ENCODE results near the gene RUVBL2.

RUVBL2 gene

GRCh38 chr19:48989701-48990291 is 3.9 kb upstream of the RUVBL2 start:
- no peak for DNase-seq (ENCODE audit: low read depth)

GRCh38 chr19:48990400-48990799 is 3.3 kb upstream of the RUVBL2 start:
- no peak for DNase-seq (ENCODE audit: low read depth)

- DNase-seq (ENCODE audit: low read depth), result no peak
These were observed 2.6 kb upstream of the RUVBL2 start for GRCh38 chr19:48991011-48991609.

- peak; percentile 84 for DNase-seq (ENCODE audit: low read depth)
These were observed 1.7 kb upstream of the RUVBL2 start for GRCh38 chr19:48991873-48992580.

- DNase-seq (ENCODE audit: low read depth), result no peak
These were observed 1.0 kb upstream of the RUVBL2 start for GRCh38 chr19:48992581-48993174.

- DNase-seq (ENCODE audit: low read depth), result no peak
These were observed 324 bp downstream of the RUVBL2 start for GRCh38 chr19:48994035-48994386.

GRCh38 chr19:48997972-48998371 is 4.3 kb downstream of the RUVBL2 start:
- no peak for DNase-seq (ENCODE audit: low read depth)

- DNase-seq (ENCODE audit: low read depth), result no peak
These were observed 6.0 kb downstream of the RUVBL2 start for GRCh38 chr19:48999481-49000325.

GRCh38 chr19:49004133-49004532 is 10.4 kb downstream of the RUVBL2 start:
- no peak for DNase-seq (ENCODE audit: low read depth)

- no peak for DNase-seq (ENCODE audit: low read depth)
These were observed 11.4 kb downstream of the RUVBL2 start for GRCh38 chr19:49004964-49005614.

GRCh38 chr19:49006905-49007304 is 13.2 kb downstream of the RUVBL2 start:
- DNase-seq (ENCODE audit: low read depth), result no peak

GRCh38 chr19:49009828-49010227 is 16.1 kb downstream of the RUVBL2 start:
- DNase-seq (ENCODE audit: low read depth), result no peak

- DNase-seq (ENCODE audit: low read depth), result no peak
These were observed 16.8 kb downstream of the RUVBL2 start for GRCh38 chr19:49010453-49010852.

- DNase-seq (ENCODE audit: low read depth), result no peak
These were observed 17.5 kb downstream of the RUVBL2 start for GRCh38 chr19:49011194-49011593.

- no peak for DNase-seq (ENCODE audit: low read depth)
These were observed 20.6 kb downstream of the RUVBL2 start for GRCh38 chr19:49014123-49014869.

GRCh38 chr19:49014870-49015255 is 21.2 kb downstream of the RUVBL2 start:
- DNase-seq (ENCODE audit: low read depth), result no peak

GRCh38 chr19:49016067-49016839 is 22.6 kb downstream of the RUVBL2 start:
- DNase-seq (ENCODE audit: low read depth), result no peak

- DNase-seq (ENCODE audit: low read depth), result no peak
These were observed 23.5 kb downstream of the RUVBL2 start, which contains the start of gene LHB for GRCh38 chr19:49017041-49017665. LHB (minus strand) TSS chr19:49017091; CDS start chr19:49017081, 10 bp downstream.

GRCh38 chr19:49017666-49018351 is 24.1 kb downstream of the RUVBL2 start:
- no peak for DNase-seq (ENCODE audit: low read depth)
